GM18909 (cell line): ENCODE data around the gene NCKAP5L.
A peak's percentile ranks its signal among the peaks of the same experiment; 100 is the strongest.
"Not testable (repeated sequence)": the region's sequence is repeated elsewhere in the genome, so short reads cannot be mapped to it uniquely, and the experiment has no call there.

Source experiments
- ATAC-seq: cut with Tn5 transposase; IDR thresholded peaks from one replicate; pipeline ENCODE4 v1.9.1; 2021; ENCODE audit warnings: mild to moderate bottlenecking; ENCODE audit not compliant: unreplicated experiment, poor library complexity

Gene NCKAP5L, protein sequence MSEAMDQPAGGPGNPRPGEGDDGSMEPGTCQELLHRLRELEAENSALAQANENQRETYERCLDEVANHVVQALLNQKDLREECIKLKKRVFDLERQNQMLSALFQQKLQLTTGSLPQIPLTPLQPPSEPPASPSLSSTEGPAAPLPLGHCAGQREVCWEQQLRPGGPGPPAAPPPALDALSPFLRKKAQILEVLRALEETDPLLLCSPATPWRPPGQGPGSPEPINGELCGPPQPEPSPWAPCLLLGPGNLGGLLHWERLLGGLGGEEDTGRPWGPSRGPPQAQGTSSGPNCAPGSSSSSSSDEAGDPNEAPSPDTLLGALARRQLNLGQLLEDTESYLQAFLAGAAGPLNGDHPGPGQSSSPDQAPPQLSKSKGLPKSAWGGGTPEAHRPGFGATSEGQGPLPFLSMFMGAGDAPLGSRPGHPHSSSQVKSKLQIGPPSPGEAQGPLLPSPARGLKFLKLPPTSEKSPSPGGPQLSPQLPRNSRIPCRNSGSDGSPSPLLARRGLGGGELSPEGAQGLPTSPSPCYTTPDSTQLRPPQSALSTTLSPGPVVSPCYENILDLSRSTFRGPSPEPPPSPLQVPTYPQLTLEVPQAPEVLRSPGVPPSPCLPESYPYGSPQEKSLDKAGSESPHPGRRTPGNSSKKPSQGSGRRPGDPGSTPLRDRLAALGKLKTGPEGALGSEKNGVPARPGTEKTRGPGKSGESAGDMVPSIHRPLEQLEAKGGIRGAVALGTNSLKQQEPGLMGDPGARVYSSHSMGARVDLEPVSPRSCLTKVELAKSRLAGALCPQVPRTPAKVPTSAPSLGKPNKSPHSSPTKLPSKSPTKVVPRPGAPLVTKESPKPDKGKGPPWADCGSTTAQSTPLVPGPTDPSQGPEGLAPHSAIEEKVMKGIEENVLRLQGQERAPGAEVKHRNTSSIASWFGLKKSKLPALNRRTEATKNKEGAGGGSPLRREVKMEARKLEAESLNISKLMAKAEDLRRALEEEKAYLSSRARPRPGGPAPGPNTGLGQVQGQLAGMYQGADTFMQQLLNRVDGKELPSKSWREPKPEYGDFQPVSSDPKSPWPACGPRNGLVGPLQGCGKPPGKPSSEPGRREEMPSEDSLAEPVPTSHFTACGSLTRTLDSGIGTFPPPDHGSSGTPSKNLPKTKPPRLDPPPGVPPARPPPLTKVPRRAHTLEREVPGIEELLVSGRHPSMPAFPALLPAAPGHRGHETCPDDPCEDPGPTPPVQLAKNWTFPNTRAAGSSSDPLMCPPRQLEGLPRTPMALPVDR (N-terminal part only)

GRCh38 chr12:49828133-49829091 is at the start of gene NCKAP5L:
NCKAP5L (minus strand) TSS chr12:49828413; CDS start chr12:49804044, 24,369 bp downstream.
- ATAC-seq = peak; percentile 85

GRCh38 chr12:49877066-49877465 is 48.9 kb upstream of the NCKAP5L start:
- ATAC-seq = no peak

DNA sequence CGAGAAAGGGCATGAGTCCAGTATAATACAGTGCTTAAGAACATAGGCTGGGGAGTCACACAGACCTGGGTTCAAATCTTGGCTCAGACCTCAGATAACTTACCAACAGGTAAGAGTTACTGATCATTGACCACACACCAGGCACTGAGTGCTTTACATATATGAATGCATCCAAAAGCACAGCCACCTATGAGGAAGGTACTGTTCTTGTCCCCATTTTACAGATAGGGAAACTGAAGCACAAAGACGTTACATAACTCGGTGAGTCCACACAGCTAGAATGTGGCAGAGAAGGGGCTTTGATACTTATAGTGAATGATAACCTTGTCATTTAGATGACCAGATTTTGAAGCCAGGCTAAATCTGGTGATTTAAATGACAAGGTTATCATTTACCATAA is 47.9 kb upstream of the NCKAP5L start:
- no peak for ATAC-seq

GRCh38 chr12:49875115-49875720 is 47.0 kb upstream of the NCKAP5L start:
- ATAC-seq = no peak

GRCh38 chr12:49874142-49874897 is 46.1 kb upstream of the NCKAP5L start:
- no peak for ATAC-seq

- ATAC-seq = no peak
These were observed 45.2 kb upstream of the NCKAP5L start for GRCh38 chr12:49873361-49873934.

DNA sequence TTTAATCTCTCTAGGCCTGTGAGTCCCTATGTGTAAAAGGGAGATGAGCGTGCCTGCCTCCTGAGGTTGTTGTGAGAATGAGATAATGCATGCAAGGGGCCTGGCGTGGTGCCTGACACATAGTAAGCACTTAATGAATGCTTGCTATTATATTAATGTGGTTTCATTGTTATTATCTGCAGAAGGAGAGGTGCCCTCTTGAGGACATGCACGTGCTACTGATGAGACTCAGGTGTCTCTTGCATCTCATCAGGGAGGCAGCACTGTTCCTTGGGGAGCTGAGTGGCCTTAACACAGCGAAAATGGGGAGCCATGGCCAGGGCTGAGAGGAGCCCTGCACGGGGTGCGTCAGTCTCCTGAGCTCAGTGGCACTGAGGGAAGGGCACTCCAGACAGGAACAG is 44.6 kb upstream of the NCKAP5L start:
- no peak for ATAC-seq

DNA sequence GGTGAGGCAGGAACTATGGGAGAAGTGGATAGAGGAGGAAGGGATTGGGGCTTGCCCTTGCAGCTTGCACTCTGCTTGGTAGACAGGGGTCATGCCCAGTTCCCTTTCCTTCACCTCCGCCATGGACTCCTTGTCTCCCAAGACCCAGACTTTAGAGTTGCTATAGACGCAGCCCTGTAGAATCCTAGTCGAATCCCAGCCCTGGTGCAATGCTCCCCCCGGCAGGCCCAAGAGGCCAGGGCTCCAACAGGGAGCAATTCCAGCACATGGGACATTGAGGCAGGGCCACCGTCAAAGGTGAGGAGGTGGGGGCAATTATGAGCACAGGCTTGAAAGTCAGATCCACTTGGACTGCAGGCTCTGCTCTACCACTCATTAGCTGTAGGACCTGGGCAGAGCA is 44.2 kb upstream of the NCKAP5L start:
- no peak for ATAC-seq

- not testable (repeated sequence) for ATAC-seq
These were observed 43.6 kb upstream of the NCKAP5L start for GRCh38 chr12:49871811-49872251.

- ATAC-seq = no peak
These were observed 43.0 kb upstream of the NCKAP5L start for GRCh38 chr12:49871263-49871561.

DNA sequence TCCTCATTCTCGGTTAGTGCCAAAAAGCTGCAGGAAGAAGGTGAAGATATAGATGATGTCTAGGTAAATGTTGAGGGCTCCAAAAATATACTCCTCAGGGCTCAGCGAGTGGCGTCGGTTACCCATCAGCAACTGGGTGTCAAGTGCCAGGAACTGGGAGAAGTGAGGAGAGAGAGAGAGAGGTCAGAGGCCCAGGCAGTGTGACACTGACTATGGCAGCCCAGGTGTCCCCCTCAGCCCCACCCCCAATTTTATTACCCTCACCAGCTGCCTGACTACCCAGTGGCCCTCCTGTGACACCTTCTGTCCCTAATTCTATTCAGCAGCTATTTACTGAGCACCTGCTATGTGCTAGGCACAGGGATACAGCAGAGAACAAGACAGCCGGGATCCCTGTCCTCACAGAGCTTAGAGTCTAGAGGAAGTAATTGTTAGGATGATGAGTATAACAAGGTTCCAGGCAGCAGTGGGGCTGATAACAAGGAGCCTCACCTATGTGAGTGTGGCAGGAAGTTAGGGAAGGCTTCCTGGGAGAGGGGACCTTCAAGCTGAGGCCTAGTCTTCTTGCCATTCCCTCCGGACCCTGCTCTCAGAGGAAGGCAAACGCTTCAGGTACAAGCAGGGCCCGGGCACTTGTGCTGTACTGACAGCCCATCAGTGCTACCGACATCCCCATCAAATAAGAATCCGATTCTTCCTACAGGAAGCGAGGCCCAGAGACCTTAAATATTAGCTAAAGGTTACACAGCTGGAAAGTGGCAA is 42.5 kb upstream of the NCKAP5L start:
- ATAC-seq = no peak

- ATAC-seq = no peak
These were observed 41.7 kb upstream of the NCKAP5L start for GRCh38 chr12:49869816-49870500.

DNA sequence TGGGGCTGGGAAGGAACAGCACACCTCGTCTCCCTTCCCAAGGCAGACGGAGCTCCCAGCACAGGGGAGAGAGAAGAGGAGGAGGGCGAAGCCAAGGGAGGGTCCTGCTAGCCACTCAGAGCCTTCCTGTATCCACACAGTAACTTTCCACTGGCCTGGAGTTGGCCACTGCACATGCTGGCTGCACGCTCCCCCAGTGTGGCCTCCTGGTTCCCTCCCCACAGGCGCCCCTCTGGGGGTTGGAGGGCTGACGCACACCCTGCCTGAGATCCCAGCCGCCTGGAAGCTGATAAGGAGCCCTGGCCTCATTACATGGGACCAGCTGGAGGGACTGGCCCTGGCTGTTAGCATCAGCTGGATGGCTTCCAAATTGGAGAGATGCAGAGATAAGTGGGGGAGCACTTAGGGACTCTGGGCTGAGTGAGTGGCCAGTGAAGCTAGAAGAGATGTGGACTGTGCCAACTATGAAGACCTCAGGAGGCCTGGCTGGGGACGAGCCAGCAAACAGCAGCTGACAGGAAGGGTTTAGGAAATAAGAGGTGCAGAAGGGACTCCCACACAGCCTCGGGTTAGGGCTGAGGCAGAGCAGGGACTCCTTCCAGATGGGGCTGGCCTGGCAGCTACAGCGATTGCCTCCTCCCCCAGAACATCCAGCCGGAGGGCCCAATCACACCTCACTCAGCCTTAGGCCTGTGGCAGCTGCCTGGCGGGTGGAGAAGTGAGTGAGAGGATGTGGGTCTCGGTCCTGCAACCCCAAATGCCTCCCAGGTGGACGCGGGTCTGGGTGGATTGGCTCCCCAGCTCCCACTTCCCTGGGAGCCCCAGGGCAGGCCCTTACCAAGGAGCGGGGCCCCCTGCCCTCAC is 41.0 kb upstream of the NCKAP5L start:
- no peak for ATAC-seq

DNA sequence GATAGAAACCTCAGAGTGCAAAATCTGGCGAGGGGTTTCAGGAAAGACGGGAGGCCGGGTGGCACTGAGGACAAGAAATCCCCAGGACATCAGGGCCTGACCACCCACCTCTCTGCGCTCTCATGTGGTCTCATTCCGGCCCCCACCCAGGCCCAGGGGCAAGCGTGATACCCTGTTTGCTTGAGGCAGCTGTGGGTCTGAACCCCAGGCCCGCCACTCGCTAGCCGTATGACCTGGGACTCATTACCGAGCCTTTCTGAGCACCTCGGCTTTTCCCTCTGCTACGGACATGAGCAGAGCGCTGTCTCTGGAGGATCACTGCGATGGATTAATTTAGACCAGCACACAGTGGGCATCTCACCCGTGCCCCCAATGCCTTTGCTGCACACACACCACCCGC is 40.2 kb upstream of the NCKAP5L start:
- ATAC-seq = no peak

- ATAC-seq = no peak
These were observed 39.5 kb upstream of the NCKAP5L start for GRCh38 chr12:49867570-49868341.
